DND-41 (cell line): ENCODE results near the gene PPP1R14B.
A peak's percentile ranks its signal among the peaks of the same experiment; 100 is the strongest.

Experiments used
- ATAC-seq: fragments of 200-7000 bp; cut with Tn5 transposase; 3 replicates; pipeline ENCODE4 v1.9.1; 2021; ENCODE audit warnings: low read depth; ENCODE audit not compliant: insufficient read depth
- DNase-seq: peaks from one replicate; pipeline ENCODE4 v3.0.0-alpha.2; 2020
- H2AFZ ChIP-seq: 2 replicates; pipeline ENCODE4 v1.6.0; 2012; ENCODE audit warnings: low read depth, low read length
- H3K27ac ChIP-seq: 2 replicates; pipeline ENCODE4 v1.5.1; 2012; ENCODE audit warnings: low read length, inconsistent platforms
- H3K27me3 ChIP-seq: fragments of 200-600 bp; sonication (generic); 2 replicates; pipeline ENCODE4 v1.6.0; 2012; ENCODE audit warnings: low read length, mild to moderate bottlenecking, inconsistent platforms; ENCODE audit not compliant: insufficient read depth, poor library complexity
- H3K36me3 ChIP-seq: 2 replicates; pipeline ENCODE4 v1.5.1; 2012; ENCODE audit warnings: low read length, inconsistent platforms; ENCODE audit not compliant: insufficient read depth
- H3K4me1 ChIP-seq: 2 replicates; pipeline ENCODE4 v1.5.1; 2012; ENCODE audit warnings: mild to moderate bottlenecking, low read length; ENCODE audit not compliant: insufficient read depth
- H3K4me2 ChIP-seq: 2 replicates; pipeline ENCODE4 v1.6.0; 2012; ENCODE audit warnings: mild to moderate bottlenecking, moderate library complexity, low read length, inconsistent platforms; ENCODE audit not compliant: insufficient read depth
- H3K4me3 ChIP-seq, 2 experiments: fragments of 200-600 bp in 1 of 2; shearing (Covaris generic) in 1 of 2; 2 replicates each; pipeline ENCODE4 v1.5.1; 2012 to 2016; ENCODE audit warnings: inconsistent platforms in 2 of 2, low read length in 2 of 2, mild to moderate bottlenecking in 2 of 2, low read depth in 1 of 2, moderate library complexity in 1 of 2
- H3K79me2 ChIP-seq: 2 replicates; pipeline ENCODE4 v1.6.0; 2012; ENCODE audit warnings: low read length, inconsistent platforms; ENCODE audit not compliant: insufficient read depth
- H3K9ac ChIP-seq: 2 replicates; pipeline ENCODE4 v1.6.0; 2012; ENCODE audit warnings: low read depth, mild to moderate bottlenecking, inconsistent platforms, low read length, moderate library complexity
- H3K9me3 ChIP-seq: 2 replicates; pipeline ENCODE4 v1.5.1; 2012; ENCODE audit warnings: low read length, moderate library complexity, mild to moderate bottlenecking, inconsistent platforms; ENCODE audit not compliant: insufficient read depth, severe bottlenecking
- H4K20me1 ChIP-seq: 2 replicates; pipeline ENCODE4 v1.6.0; 2012; ENCODE audit warnings: low read length; ENCODE audit not compliant: insufficient read depth
- EZH2 ChIP-seq: IDR thresholded peaks from 3 replicates; pipeline ENCODE4 v1.6.1; 2012; ENCODE audit warnings: borderline replicate concordance, low read depth, mild to moderate bottlenecking, moderate library complexity, low read length, inconsistent platforms; ENCODE audit not compliant: severe bottlenecking
- TF ChIP-seq, protein P1 (sequence below): IDR thresholded peaks from 2 replicates; pipeline ENCODE4 v1.5.1; 2012; ENCODE audit warnings: borderline replicate concordance, low read length, moderate library complexity, mild to moderate bottlenecking; ENCODE audit not compliant: poor library complexity, severe bottlenecking; ENCODE audit errors: extremely low read depth

The PPP1R14B gene

DNA sequence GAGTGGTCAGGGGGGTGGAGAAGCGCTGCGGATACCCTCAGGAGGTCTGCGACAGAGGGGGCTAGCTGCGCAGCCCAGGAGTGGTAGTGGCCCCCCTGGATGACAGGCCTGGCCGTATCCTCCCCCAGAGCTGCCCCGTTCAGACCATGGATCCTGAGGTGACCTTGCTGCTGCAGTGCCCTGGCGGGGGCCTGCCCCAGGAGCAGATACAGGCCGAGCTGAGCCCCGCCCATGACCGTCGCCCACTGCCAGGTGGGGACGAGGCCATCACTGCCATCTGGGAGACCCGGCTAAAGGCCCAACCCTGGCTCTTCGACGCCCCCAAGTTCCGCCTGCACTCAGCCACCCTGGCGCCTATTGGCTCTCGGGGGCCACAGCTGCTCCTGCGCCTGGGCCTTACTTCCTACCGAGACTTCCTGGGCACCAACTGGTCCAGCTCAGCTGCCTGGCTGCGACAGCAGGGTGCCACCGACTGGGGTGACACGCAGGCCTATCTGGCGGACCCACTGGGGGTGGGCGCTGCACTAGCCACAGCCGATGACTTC is 20.2 kb downstream of the PPP1R14B start:
- H4K20me1 ChIP-seq = peaks cover 7% of the 10 kb centered on the region
- peaks cover 63% of the 10 kb centered on the region for H3K4me1 ChIP-seq
- TF ChIP-seq, protein P1, sequence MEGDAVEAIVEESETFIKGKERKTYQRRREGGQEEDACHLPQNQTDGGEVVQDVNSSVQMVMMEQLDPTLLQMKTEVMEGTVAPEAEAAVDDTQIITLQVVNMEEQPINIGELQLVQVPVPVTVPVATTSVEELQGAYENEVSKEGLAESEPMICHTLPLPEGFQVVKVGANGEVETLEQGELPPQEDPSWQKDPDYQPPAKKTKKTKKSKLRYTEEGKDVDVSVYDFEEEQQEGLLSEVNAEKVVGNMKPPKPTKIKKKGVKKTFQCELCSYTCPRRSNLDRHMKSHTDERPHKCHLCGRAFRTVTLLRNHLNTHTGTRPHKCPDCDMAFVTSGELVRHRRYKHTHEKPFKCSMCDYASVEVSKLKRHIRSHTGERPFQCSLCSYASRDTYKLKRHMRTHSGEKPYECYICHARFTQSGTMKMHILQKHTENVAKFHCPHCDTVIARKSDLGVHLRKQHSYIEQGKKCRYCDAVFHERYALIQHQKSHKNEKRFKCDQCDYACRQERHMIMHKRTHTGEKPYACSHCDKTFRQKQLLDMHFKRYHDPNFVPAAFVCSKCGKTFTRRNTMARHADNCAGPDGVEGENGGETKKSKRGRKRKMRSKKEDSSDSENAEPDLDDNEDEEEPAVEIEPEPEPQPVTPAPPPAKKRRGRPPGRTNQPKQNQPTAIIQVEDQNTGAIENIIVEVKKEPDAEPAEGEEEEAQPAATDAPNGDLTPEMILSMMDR = no peak
- TF ChIP-seq EZH2 = no peak
- peak overlapping the region; percentile 75 for H3K9ac ChIP-seq
- no peaks in the 10 kb centered on the region for H3K27me3 ChIP-seq
- peaks cover 30% of the 10 kb centered on the region for H3K36me3 ChIP-seq
- H3K27ac ChIP-seq = peak overlapping the region; percentile 81
- H3K9me3 ChIP-seq = no peaks in the 10 kb centered on the region
- H3K4me3 ChIP-seq = peak overlapping the region; percentile 60 to 81; a peak in 3 of 4 replicates
- peak overlapping the region; percentile 96 for H3K4me2 ChIP-seq
- peak; percentile 79 for DNase-seq
- ATAC-seq = peak; percentile 54
- H3K79me2 ChIP-seq = peaks cover 37% of the 10 kb centered on the region
- peak overlapping the region; percentile 67 for H2AFZ ChIP-seq

DNA sequence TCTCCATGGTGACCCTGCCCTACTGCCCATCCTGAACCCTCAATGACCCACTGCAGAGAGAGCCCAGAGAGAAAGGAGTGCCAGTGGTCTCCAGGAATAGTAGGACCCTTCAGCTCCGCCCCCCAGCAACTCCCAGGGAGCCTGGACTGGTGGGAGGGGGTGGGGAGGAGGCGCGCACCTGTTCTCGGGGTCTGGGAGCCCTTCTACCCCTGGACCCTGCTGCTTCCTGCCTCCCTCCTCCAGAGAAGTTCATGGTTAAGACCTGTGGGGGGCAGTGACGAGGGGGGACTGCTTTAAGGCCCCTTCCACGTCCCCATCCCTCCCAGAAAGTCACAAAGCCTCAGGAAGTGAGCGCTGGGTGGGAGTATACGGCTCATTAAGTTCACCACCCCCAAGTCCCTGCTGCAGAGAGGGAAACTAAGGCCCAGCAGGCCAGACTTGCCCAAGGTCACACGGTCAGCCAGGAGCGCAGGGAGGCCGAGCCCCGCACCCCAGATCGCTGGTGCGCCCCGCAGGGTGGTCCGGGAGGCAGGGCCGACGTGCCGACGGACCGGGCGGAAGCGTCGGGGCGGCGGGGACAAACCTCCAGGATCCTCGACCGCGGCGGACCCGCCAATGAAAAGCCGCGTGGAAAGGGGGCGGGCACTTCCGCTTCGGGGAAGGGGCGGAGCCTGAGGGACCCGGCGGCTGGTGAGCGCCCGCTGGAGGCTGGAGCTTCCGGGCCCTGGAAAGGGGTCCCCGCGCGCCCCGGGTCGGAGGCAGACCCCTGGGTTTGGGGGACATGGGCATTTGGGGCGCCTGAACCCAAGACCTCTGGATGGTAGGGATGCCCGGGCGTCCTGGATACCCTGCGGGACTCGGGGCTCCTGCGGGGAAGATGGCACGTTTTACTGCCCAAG is 20.9 kb downstream of the PPP1R14B start, which contains the start of the genes NUDT22 and TRPT1:
NUDT22 (plus strand) TSS at position 667 of the 899 bp plus-strand sequence. CDS start 379 bp downstream, outside the sequence.
TRPT1 (minus strand) TSS at position 579 of the 899 bp plus-strand sequence; CDS start at position 253, 326 bp downstream.
- Histone ChIP-seq H3K4me2 (peak within 1 kb of the TSS; percentile 96), H3K4me3 (peak within 1 kb of the TSS; percentile 60 to 81), H3K36me3 (peaks cover 36% of the 10 kb centered on the region), H2AFZ (peak within 1 kb of the TSS; percentile 84), H3K27me3 (no peaks in the 10 kb centered on the region), H3K79me2 (peaks cover 37% of the 10 kb centered on the region), H3K9me3 (no peaks in the 10 kb centered on the region), H3K9ac (peak within 1 kb of the TSS; percentile 75), H3K4me1 (peaks cover 57% of the 10 kb centered on the region), H4K20me1 (peaks cover 7% of the 10 kb centered on the region), H3K27ac (peak within 1 kb of the TSS; percentile 91)
- TF ChIP-seq, protein P1 = peak; percentile 54
- TF ChIP-seq EZH2 = no peak
- peak; percentile 95 for DNase-seq
- ATAC-seq = peak; percentile 73

DNA sequence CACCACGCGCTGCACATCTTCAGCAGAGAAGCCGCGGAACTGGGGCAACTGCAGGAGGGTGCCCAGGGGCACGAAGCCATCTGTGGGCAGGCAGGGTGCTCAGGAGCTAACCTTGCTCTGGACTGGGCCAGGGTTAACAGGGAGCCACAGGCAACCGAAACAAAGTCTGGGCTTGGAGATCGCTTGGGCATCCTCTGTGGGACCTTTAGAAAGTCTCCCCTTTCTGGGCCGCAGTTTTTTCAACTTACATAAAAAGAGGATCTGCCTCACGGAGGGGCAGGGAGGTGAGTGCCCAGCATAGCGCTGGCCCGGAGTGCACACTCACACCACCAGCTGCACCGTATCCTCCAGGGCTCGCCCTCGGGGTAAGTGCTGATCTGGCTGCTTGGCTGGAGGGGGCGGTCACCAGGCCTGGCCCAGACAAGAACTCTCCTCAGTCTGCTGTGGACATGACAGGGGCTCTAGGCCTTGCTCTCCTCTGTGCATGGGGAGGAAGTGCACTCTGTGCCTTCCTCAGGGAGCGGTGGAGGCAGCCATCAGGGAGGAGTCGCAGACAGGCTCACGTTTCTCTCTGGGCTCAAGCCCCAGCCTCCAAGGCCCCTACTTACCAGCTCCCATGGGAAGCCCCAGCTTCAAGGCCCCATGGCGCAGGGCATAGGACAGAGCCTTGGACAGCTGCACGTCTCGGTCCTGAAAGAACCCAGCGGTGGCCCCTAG is 21.7 kb downstream of the PPP1R14B start:
- ATAC-seq (no peak), DNase-seq (no peak)
- H3K27ac ChIP-seq = peak overlapping the region; percentile 91

More for the DNA sequence above, 21.7 kb downstream of the PPP1R14B start:
- Histone ChIP-seq H3K27me3 (no peaks in the 10 kb centered on the region), H3K4me1 (peaks cover 52% of the 10 kb centered on the region), H4K20me1 (peaks cover 11% of the 10 kb centered on the region), H3K79me2 (peaks cover 37% of the 10 kb centered on the region), H2AFZ (peak overlapping the region; percentile 84; the same call in 1 of the 2 replicates), H3K4me2 (peak overlapping the region; percentile 96), H3K4me3 (peak overlapping the region; percentile 60 to 81), H3K9me3 (no peaks in the 10 kb centered on the region), H3K36me3 (peaks cover 44% of the 10 kb centered on the region), H3K9ac (peak overlapping the region; percentile 75)
- TF ChIP-seq, protein P1 = no peak
- no peak for TF ChIP-seq EZH2
